Measurements from ENCODE around the gene ACAD8.

ACAD8 gene

DNA sequence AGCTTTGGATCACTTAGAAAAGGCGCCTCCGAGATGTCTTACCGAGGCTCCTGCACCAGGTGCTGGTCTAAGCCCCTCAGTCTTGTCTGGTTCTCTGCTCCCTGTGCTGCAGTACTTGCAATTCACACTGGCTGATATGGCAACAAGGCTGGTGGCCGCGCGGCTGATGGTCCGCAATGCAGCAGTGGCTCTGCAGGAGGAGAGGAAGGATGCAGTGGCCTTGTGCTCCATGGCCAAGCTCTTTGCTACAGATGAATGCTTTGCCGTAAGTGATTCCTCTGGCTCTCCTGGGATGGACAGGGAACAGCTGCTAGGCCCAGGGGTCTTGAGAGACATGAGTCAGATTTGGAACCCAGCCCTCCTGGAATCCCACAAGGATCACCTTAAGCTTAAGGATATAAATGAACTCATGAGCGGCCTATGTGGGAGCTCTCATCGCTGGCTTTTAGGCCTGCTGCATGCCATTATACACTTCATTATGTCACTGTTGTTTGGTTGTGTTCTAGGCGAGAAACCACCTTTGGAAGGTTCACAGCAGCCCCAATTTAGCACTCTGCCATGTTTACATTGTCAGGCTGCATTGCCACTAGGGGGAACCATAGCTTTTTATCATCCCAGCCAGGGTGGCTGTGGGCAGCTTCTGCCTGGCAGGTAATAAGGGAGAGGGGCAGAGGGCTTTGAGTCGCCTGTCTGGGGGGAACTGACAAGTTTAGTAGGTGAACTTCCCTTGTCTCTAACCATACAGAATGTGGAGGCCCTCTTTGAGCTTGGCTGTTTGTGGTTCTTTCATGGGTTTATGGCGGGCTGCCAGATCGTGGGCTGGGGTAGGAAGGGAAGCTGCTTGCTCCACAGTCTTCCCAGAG lies 8.5 kb downstream of the ACAD8 start:
- Histone ChIP-seq H3K36me3 (ENCODE audit: control insufficient read depth in 5 of 5, insufficient read depth in 5 of 5, low read length in 5 of 5) (peaks cover 4 to 69% (median 63%) of the 10 kb centered on the region in 5 donors), H3K4me3 (ENCODE audit: low read depth in 1 of 5, low read length in 5 of 5) (no peak overlapping the region), H3K27me3 (ENCODE audit: control insufficient read depth in 5 of 5, insufficient read depth in 4 of 5, low read length in 5 of 5) (no peaks in the 10 kb centered on the region), H3K27ac (ENCODE audit: low read depth, low read length) (no peak overlapping the region), H3K4me1 (ENCODE audit: control insufficient read depth in 5 of 5, insufficient read depth in 5 of 5, low read length in 5 of 5) (peaks cover 0 to 4% (median 0%) of the 10 kb centered on the region in 5 donors), H3K9me3 (ENCODE audit: control insufficient read depth in 5 of 5, low read length in 5 of 5) (no peaks in the 10 kb centered on the region), H3K9ac (ENCODE audit: low read length in 5 of 5) (no peak overlapping the region)

DNA sequence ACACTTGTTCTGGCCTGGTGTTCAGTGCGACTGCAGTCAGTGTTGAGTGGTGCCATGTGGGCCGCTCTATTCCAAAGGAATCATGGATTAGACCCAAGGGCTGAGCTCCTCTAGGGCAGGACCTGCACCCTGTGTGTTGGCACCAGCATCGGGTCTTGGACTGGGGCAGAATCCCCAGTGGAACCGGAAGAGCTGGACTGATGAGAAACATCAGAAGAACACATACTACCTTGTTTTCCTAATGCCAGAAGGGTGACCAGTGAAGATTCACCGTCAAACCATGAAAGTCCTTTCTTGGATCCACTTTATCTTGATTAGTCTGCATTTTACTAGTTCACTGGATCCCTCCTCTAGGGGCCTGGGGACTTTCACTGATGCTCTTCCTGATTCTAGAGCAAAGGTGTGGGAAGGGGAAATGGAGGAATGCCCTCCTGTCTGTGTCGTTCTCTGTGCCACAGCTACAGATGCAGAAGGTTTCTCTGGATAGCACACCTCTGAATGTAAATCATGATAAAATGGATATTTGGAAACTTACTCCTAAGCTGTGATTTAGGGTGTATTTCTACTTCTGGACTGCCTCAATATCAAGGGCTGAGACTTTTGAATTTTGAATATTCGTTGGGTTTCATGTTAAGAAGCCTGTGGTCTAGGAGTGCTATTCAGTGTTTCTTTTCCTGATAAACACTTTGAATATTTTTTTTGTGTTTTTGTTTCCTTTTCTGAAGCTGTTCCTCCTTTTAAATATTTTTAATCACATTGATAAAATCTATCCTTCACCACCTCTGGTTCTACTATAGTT lies 11.8 kb downstream of the ACAD8 start:
- H3K4me3 ChIP-seq (ENCODE audit: low read depth in 1 of 5, low read length in 5 of 5): no peak overlapping the region
- peaks cover 0 to 4% (median 0%) of the 10 kb centered on the region in 5 donors for H3K4me1 ChIP-seq (ENCODE audit: control insufficient read depth in 5 of 5, insufficient read depth in 5 of 5, low read length in 5 of 5)
- H3K9me3 ChIP-seq (ENCODE audit: control insufficient read depth in 5 of 5, low read length in 5 of 5): no peaks in the 10 kb centered on the region
- H3K27me3 ChIP-seq (ENCODE audit: control insufficient read depth in 5 of 5, insufficient read depth in 4 of 5, low read length in 5 of 5): peaks cover 0 to 5% (median 3%) of the 10 kb centered on the region in 5 donors
- H3K9ac ChIP-seq (ENCODE audit: low read length in 5 of 5): no peak overlapping the region
- no peak overlapping the region for H3K27ac ChIP-seq (ENCODE audit: low read depth, low read length)
- peaks cover 4 to 46% (median 40%) of the 10 kb centered on the region in 5 donors for H3K36me3 ChIP-seq (ENCODE audit: control insufficient read depth in 5 of 5, insufficient read depth in 5 of 5, low read length in 5 of 5)

DNA sequence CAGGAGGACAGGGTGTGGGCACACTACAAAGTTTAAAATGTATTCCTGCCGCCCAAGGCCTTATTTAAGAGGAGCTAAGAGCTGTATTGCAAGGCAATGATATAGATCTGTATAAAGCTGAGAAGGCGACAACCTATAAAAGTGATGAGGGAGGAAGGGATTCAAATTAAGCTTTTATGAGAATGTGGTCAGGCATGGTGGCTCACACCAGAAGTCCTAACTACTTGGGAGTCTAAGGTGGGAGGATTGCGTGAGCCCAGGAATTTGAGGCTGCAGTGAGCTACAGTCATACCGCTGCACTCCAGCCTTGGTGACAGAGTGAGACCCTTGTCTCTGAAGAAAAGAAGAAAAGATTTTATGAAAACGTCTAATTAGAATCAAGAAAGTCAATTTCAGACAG lies 13.1 kb downstream of the ACAD8 start:
- H3K27me3 ChIP-seq (ENCODE audit: control insufficient read depth in 5 of 5, insufficient read depth in 4 of 5, low read length in 5 of 5): peaks cover 1 to 13% (median 8%) of the 10 kb centered on the region in 5 donors
- no peak overlapping the region for H3K9ac ChIP-seq (ENCODE audit: low read length in 5 of 5)
- H3K36me3 ChIP-seq (ENCODE audit: control insufficient read depth in 5 of 5, insufficient read depth in 5 of 5, low read length in 5 of 5): peaks cover 0 to 34% (median 30%) of the 10 kb centered on the region in 5 donors
- no peak overlapping the region for H3K27ac ChIP-seq (ENCODE audit: low read depth, low read length)
- no peak overlapping the region for H3K4me3 ChIP-seq (ENCODE audit: low read depth in 1 of 5, low read length in 5 of 5)
- H3K9me3 ChIP-seq (ENCODE audit: control insufficient read depth in 5 of 5, low read length in 5 of 5): no peaks in the 10 kb centered on the region
- H3K4me1 ChIP-seq (ENCODE audit: control insufficient read depth in 5 of 5, insufficient read depth in 5 of 5, low read length in 5 of 5): peaks cover 0 to 4% (median 0%) of the 10 kb centered on the region in 5 donors

DNA sequence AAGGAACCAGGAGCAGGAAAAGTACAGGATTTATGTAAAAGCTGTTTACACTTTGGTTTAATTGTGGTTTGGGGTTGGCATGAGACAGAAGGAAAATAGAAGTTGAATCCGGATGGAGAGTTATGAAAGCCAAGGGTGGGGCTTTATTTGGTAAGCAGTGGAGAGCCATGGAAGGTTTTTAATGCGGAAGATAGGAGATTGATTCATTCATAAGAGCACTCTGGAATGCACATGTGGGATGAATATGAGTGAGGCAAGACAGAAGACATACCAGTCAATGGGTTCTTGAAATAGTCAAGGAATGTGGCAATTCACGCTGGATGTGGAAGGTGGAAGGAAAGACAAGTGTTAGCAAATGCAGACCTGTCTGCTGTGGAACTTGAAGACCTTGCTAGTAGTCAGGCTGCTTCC lies 13.5 kb downstream of the ACAD8 start:
- H3K4me3 ChIP-seq (ENCODE audit: low read depth in 1 of 5, low read length in 5 of 5): no peak overlapping the region
- H3K27ac ChIP-seq (ENCODE audit: low read depth, low read length): no peak overlapping the region
- peaks cover 5 to 17% (median 10%) of the 10 kb centered on the region in 5 donors for H3K27me3 ChIP-seq (ENCODE audit: control insufficient read depth in 5 of 5, insufficient read depth in 4 of 5, low read length in 5 of 5)
- H3K4me1 ChIP-seq (ENCODE audit: control insufficient read depth in 5 of 5, insufficient read depth in 5 of 5, low read length in 5 of 5): peaks cover 0 to 4% (median 0%) of the 10 kb centered on the region in 5 donors
- no peaks in the 10 kb centered on the region for H3K9me3 ChIP-seq (ENCODE audit: control insufficient read depth in 5 of 5, low read length in 5 of 5)
- H3K36me3 ChIP-seq (ENCODE audit: control insufficient read depth in 5 of 5, insufficient read depth in 5 of 5, low read length in 5 of 5): peaks cover 0 to 30% (median 26%) of the 10 kb centered on the region in 5 donors
- no peak overlapping the region for H3K9ac ChIP-seq (ENCODE audit: low read length in 5 of 5)

DNA sequence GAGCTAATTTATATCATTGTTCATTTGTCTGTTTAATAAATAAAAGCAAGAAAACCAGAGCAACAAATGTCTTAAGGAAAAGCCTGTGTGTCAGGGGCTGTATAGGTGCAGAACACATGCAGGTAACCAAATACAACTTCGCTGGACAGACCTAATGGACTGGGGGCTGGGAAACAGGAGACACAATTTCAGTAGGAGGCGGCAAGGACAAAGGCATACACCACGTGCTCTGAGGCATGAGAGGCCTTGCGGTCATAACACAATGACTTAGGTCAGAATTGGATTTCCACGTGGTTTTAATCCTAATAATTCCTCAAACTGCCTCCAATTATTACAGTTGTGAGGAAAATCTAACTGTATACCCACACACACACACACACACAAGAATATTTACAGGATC lies 14.1 kb downstream of the ACAD8 start:
- Histone ChIP-seq H3K9me3 (ENCODE audit: control insufficient read depth in 5 of 5, low read length in 5 of 5) (no peaks in the 10 kb centered on the region), H3K27me3 (ENCODE audit: control insufficient read depth in 5 of 5, insufficient read depth in 4 of 5, low read length in 5 of 5) (peaks cover 5 to 22% (median 12%) of the 10 kb centered on the region in 5 donors), H3K36me3 (ENCODE audit: control insufficient read depth in 5 of 5, insufficient read depth in 5 of 5, low read length in 5 of 5) (peaks cover 0 to 24% (median 20%) of the 10 kb centered on the region in 5 donors), H3K4me3 (ENCODE audit: low read depth in 1 of 5, low read length in 5 of 5) (no peak overlapping the region), H3K9ac (ENCODE audit: low read length in 5 of 5) (no peak overlapping the region), H3K27ac (ENCODE audit: low read depth, low read length) (no peak overlapping the region), H3K4me1 (ENCODE audit: control insufficient read depth in 5 of 5, insufficient read depth in 5 of 5, low read length in 5 of 5) (peaks cover 0 to 4% (median 0%) of the 10 kb centered on the region in 5 donors)

DNA sequence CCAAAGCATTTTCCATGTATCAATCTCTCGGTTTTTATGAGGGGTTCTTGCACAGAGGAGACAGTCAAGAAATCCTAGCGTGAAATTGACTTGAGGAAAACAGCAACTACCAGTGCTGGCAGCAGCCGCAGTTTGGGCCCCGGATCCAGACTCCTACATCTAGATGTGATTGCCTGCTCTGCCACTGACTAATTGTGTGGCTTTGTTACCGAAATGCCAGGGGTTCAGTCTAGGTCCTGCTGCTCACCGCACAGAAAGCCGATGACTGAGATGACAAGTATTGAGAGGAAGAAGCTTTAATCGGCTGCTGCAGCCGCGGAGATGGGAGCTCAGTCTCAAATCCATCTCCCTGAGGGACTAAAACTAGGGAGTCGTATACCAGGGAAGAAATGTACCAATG lies 14.6 kb downstream of the ACAD8 start:
- Histone ChIP-seq H3K27ac (ENCODE audit: low read depth, low read length) (no peak overlapping the region), H3K36me3 (ENCODE audit: control insufficient read depth in 5 of 5, insufficient read depth in 5 of 5, low read length in 5 of 5) (peaks cover 0 to 19% (median 15%) of the 10 kb centered on the region in 5 donors), H3K9me3 (ENCODE audit: control insufficient read depth in 5 of 5, low read length in 5 of 5) (no peaks in the 10 kb centered on the region), H3K4me1 (ENCODE audit: control insufficient read depth in 5 of 5, insufficient read depth in 5 of 5, low read length in 5 of 5) (peaks cover 0 to 4% (median 0%) of the 10 kb centered on the region in 5 donors), H3K9ac (ENCODE audit: low read length in 5 of 5) (no peak overlapping the region), H3K4me3 (ENCODE audit: low read depth in 1 of 5, low read length in 5 of 5) (no peak overlapping the region), H3K27me3 (ENCODE audit: control insufficient read depth in 5 of 5, insufficient read depth in 4 of 5, low read length in 5 of 5) (peaks cover 9 to 27% (median 14%) of the 10 kb centered on the region in 5 donors)

- no peaks in the 10 kb centered on the region for H3K9me3 ChIP-seq (ENCODE audit: control insufficient read depth in 5 of 5, low read length in 5 of 5)
- H3K27me3 ChIP-seq (ENCODE audit: control insufficient read depth in 5 of 5, insufficient read depth in 4 of 5, low read length in 5 of 5): peaks cover 21 to 49% (median 31%) of the 10 kb centered on the region in 5 donors
- no peak overlapping the region for H3K4me3 ChIP-seq (ENCODE audit: low read depth in 1 of 5, low read length in 5 of 5)
- no peak overlapping the region for H3K27ac ChIP-seq (ENCODE audit: low read depth, low read length)
- peaks cover 0 to 2% (median under 1%) of the 10 kb centered on the region in 5 donors for H3K36me3 ChIP-seq (ENCODE audit: control insufficient read depth in 5 of 5, insufficient read depth in 5 of 5, low read length in 5 of 5)
- peaks cover 0 to 4% (median 0%) of the 10 kb centered on the region in 5 donors for H3K4me1 ChIP-seq (ENCODE audit: control insufficient read depth in 5 of 5, insufficient read depth in 5 of 5, low read length in 5 of 5)
- H3K9ac ChIP-seq (ENCODE audit: low read length in 5 of 5): no peak overlapping the region
Measured at GRCh38 chr11:134270250-134270714, 16.9 kb downstream of the ACAD8 start.

- Histone ChIP-seq H3K4me1 (ENCODE audit: control insufficient read depth in 5 of 5, insufficient read depth in 5 of 5, low read length in 5 of 5) (peaks cover 3 to 16% (median 14%) of the 10 kb centered on the region in 5 donors), H3K27me3 (ENCODE audit: control insufficient read depth in 5 of 5, insufficient read depth in 4 of 5, low read length in 5 of 5) (peaks cover 36 to 65% (median 42%) of the 10 kb centered on the region in 5 donors), H3K9me3 (ENCODE audit: control insufficient read depth in 5 of 5, low read length in 5 of 5) (no peaks in the 10 kb centered on the region), H3K9ac (ENCODE audit: low read length in 5 of 5) (no peak overlapping the region), H3K4me3 (ENCODE audit: low read depth in 1 of 5, low read length in 5 of 5) (no peak overlapping the region), H3K27ac (ENCODE audit: low read depth, low read length) (no peak overlapping the region), H3K36me3 (ENCODE audit: control insufficient read depth in 5 of 5, insufficient read depth in 5 of 5, low read length in 5 of 5) (no peaks in the 10 kb centered on the region)
Measured at GRCh38 chr11:134271978-134272377, 18.6 kb downstream of the ACAD8 start.

DNA sequence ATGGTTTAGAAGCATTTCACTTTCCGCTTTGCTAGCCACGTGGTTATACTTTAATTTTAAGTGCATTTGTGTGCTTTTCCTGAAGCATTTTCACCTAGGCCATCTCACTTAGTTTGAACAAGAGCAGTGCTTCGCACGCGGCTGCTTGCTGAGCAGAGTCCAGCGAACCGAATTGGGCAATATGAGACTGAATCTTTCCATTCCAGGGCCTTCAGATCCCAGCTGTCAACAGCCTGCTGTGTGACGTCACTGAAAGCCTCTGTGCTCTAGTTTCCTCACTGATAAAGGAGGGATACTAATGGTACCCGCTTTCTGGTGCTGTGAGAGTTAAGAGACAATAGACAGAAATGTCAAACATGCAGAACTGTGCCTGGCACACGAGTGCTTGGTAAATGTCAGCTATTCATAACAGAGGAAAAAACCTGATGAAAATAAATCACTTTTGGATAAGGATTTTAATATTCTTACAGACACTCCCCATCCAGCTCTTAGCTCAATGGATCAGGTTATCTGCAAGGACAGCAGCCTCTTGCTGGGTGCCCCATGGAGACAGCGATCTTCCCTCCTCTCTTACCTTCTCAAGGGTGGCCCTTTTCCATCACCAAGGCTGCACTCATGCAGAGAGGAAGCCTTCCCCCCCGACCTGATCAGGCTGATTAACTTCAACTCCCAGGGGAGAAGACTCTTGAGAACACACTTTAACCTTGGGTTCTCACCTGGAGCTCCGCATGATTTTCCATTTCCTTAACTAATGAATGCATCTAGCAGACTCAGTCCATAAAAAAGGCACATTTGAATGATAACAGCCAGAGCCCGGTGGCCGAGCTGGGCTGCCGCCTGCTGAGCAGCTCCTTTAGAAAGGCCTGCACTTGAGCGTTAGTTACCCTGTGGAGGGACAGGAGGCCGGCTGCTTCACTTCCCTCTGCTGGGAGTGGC lies 19.3 kb downstream of the ACAD8 start:
- Histone ChIP-seq H3K4me1 (ENCODE audit: control insufficient read depth in 5 of 5, insufficient read depth in 5 of 5, low read length in 5 of 5) (peaks cover 3 to 22% (median 19%) of the 10 kb centered on the region in 5 donors), H3K9ac (ENCODE audit: low read length in 5 of 5) (no peak overlapping the region), H3K27ac (ENCODE audit: low read depth, low read length) (no peak overlapping the region), H3K9me3 (ENCODE audit: control insufficient read depth in 5 of 5, low read length in 5 of 5) (no peaks in the 10 kb centered on the region), H3K27me3 (ENCODE audit: control insufficient read depth in 5 of 5, insufficient read depth in 4 of 5, low read length in 5 of 5) (peaks cover 42 to 71% (median 48%) of the 10 kb centered on the region in 5 donors), H3K36me3 (ENCODE audit: control insufficient read depth in 5 of 5, insufficient read depth in 5 of 5, low read length in 5 of 5) (no peaks in the 10 kb centered on the region), H3K4me3 (ENCODE audit: low read depth in 1 of 5, low read length in 5 of 5) (no peak overlapping the region)

Data from subcutaneous abdominal adipose tissue (tissue), 5 donors.